Measurements from ENCODE around the gene SERPINI2. TPM values are rescaled to one million over a fixed set of nuclear protein-coding genes. Genes with fewer than 3 reads are reported as not detected.

Gene SERPINI2
- total and polyA plus RNA-seq, 2 donors (not counting 3 experiments of a cell fraction or from before 2014, with no cell fraction given), result not detected

GRCh38 chr3:167520266-167521005 lies 46.6 kb upstream of the SERPINI2 start:
- dilution Hi-C loops (cut with MboI; ENCODE audit: extremely low pct_ligation_motif_present, low sequenced_read_pairs), result no loop called here
- H3K4me3 ChIP-seq (replicated peaks in 1 of 3; ENCODE audit: insufficient read depth in 1 of 3, low read depth in 1 of 3, low read length in 3 of 3), result no peak overlapping the region

GRCh38 chr3:167507954-167508353 lies 34.1 kb upstream of the SERPINI2 start:
- Histone ChIP-seq H3K4me1 (ENCODE audit: control insufficient read depth, extremely low read depth, insufficient read depth, low read length) (no peaks in the 10 kb centered on the region), H3K9me1 (replicated peaks; ENCODE audit: control insufficient read depth, extremely low read depth, insufficient read depth, low read length) (no peaks in the 10 kb centered on the region), H3K4me2 (ENCODE audit: insufficient read depth, low read length) (no peak overlapping the region), H2AFZ (ENCODE audit: low read depth, low read length) (no peak overlapping the region), H3K27me3 (ENCODE audit: control insufficient read depth in 2 of 2, insufficient read depth in 2 of 2, low read length in 2 of 2) (no peaks in the 10 kb centered on the region), H3K27ac (ENCODE audit: insufficient read depth, low read depth, low read length) (no peak overlapping the region), H4K20me1 (replicated peaks; ENCODE audit: control insufficient read depth, extremely low read depth, insufficient read depth, low read length) (no peaks in the 10 kb centered on the region), H3K9ac (replicated peaks; ENCODE audit: extremely low read depth, insufficient read depth, low read length) (no peak overlapping the region), H3K9me3 (replicated peaks; ENCODE audit: control insufficient read depth, insufficient read depth, low read length) (no peaks in the 10 kb centered on the region), H3K79me2 (ENCODE audit: control insufficient read depth, insufficient read depth, low read length) (no peaks in the 10 kb centered on the region), H3K36me3 (ENCODE audit: control insufficient read depth in 2 of 2, extremely low read depth in 1 of 2, insufficient read depth in 2 of 2, low read length in 2 of 2) (no peaks in the 10 kb centered on the region), H3K4me3 (replicated peaks in 1 of 3; ENCODE audit: insufficient read depth in 1 of 3, low read depth in 1 of 3, low read length in 3 of 3) (no peak overlapping the region)
- DNase-seq (ENCODE audit: low read depth, low spot score), result no peak
- FAIRE-seq, result no peak
- BruUV-seq (replicated peaks), result no TSS peak
- CTCF ChIA-PET, result interaction anchor here (1.3 kb wide), 1 partner anchor 9 kb away, joined by 3 read pairs; no protein-coding TSS in a partner anchor
- intact Hi-C loops (cut with micrococcal nuclease), result no loop called here
- POLR2A ChIA-PET, result no interaction called here
- TF ChIP-seq CTCF (IDR thresholded peaks at IDR 0.05; ENCODE audit: extremely low read depth in 1 of 2, insufficient read depth in 1 of 2, low read depth in 1 of 2, low read length in 2 of 2), result no peak
- TF ChIP-seq POLR2AphosphoS5 (IDR thresholded peaks at IDR 0.05; ENCODE audit: insufficient read depth, low read depth, low read length), result no peak
- no peak for TF ChIP-seq MYC (IDR thresholded peaks at IDR 0.05; ENCODE audit: low read depth, low read length)
- no peak for TF ChIP-seq FOS (IDR thresholded peaks at IDR 0.05; ENCODE audit: borderline replicate concordance, insufficient read depth, low read length)
- TF ChIP-seq JUN (IDR thresholded peaks at IDR 0.05; ENCODE audit: borderline replicate concordance, insufficient read depth, insufficient read length, low read depth), result no peak
- no peak for TF ChIP-seq MAX (IDR thresholded peaks at IDR 0.05; ENCODE audit: insufficient read depth, insufficient read length)
- TF ChIP-seq POLR2A (IDR thresholded peaks at IDR 0.05; ENCODE audit: low read depth, low read length), result no peak
- no peak for TF ChIP-seq EZH2 (IDR thresholded peaks at IDR 0.05; ENCODE audit: borderline replicate concordance, low read depth, low read length, severe bottlenecking)
- no peak for TF ChIP-seq GATA2 (IDR thresholded peaks at IDR 0.05; ENCODE audit: insufficient read depth, insufficient read length, low read depth, low read length)
- dilution Hi-C loops (cut with MboI; ENCODE audit: extremely low pct_ligation_motif_present, low sequenced_read_pairs), result no loop called here

More at GRCh38 chr3:167520266-167521005, 46.6 kb upstream of the SERPINI2 start:
- Histone ChIP-seq H3K27me3 (ENCODE audit: control insufficient read depth in 2 of 2, insufficient read depth in 2 of 2, low read length in 2 of 2) (no peaks in the 10 kb centered on the region), H4K20me1 (replicated peaks; ENCODE audit: control insufficient read depth, extremely low read depth, insufficient read depth, low read length) (no peaks in the 10 kb centered on the region), H3K27ac (ENCODE audit: insufficient read depth, low read depth, low read length) (no peak overlapping the region), H3K9ac (replicated peaks; ENCODE audit: extremely low read depth, insufficient read depth, low read length) (no peak overlapping the region), H3K9me1 (replicated peaks; ENCODE audit: control insufficient read depth, extremely low read depth, insufficient read depth, low read length) (no peaks in the 10 kb centered on the region), H2AFZ (ENCODE audit: low read depth, low read length) (no peak overlapping the region), H3K4me1 (ENCODE audit: control insufficient read depth, extremely low read depth, insufficient read depth, low read length) (no peaks in the 10 kb centered on the region), H3K9me3 (replicated peaks; ENCODE audit: control insufficient read depth, insufficient read depth, low read length) (no peaks in the 10 kb centered on the region), H3K79me2 (ENCODE audit: control insufficient read depth, insufficient read depth, low read length) (no peaks in the 10 kb centered on the region), H3K4me2 (ENCODE audit: insufficient read depth, low read length) (no peak overlapping the region), H3K36me3 (ENCODE audit: control insufficient read depth in 2 of 2, extremely low read depth in 1 of 2, insufficient read depth in 2 of 2, low read length in 2 of 2) (no peaks in the 10 kb centered on the region)
- no peak for TF ChIP-seq EZH2 (IDR thresholded peaks at IDR 0.05; ENCODE audit: borderline replicate concordance, low read depth, low read length, severe bottlenecking)
- DNase-seq (ENCODE audit: low read depth, low spot score) (no peak), FAIRE-seq (no peak)
- intact Hi-C loops (cut with micrococcal nuclease), result no loop called here
- CTCF ChIA-PET, result no interaction called here
- no TSS peak for BruUV-seq (replicated peaks)
- POLR2A ChIA-PET, result no interaction called here
